Right lobe of liver (tissue), 6 donors: Measurements from ENCODE around the gene PTCH1. TPM values are rescaled to one million over a fixed set of nuclear protein-coding genes. Genes with fewer than 3 reads are reported as not detected.

Experiments
- ATAC-seq, 4 donors: fragments of 200-7000 bp; cut with Tn5 transposase; one replicate each; pipeline ENCODE4 v1.9.1; 2020; ENCODE audit warnings: mild to moderate bottlenecking in 4 of 4, moderate library complexity in 4 of 4
- DNase-seq, 3 donors: peaks; one replicate each; pipeline ENCODE4 v3.0.0-alpha.2; 2020
- H3K27ac ChIP-seq, 3 donors: fragments of 200-600 bp; one replicate each; pipeline ENCODE4 v1.8.0; 2022
- H3K27me3 ChIP-seq, 2 donors: fragments of 200-600 bp; one replicate each; pipeline ENCODE4 v1.8.0; 2022
- H3K36me3 ChIP-seq, 4 donors: fragments of 200-600 bp; sonication (generic) in 1 of 4; one replicate each; pipeline versions ENCODE4 v1.5.1 to v1.8.0; 2017 to 2022; ENCODE audit warnings: control low read depth in 1 of 4
- H3K4me1 ChIP-seq, 4 donors: fragments of 200-600 bp; sonication (generic) in 1 of 4; one replicate each; pipeline versions ENCODE4 v1.5.1 to v1.8.0; 2017 to 2022; ENCODE audit warnings: control low read depth in 1 of 4
- H3K4me3 ChIP-seq, 3 donors: fragments of 200-600 bp; one replicate each; pipeline ENCODE4 v1.8.0; 2022
- H3K9me3 ChIP-seq, 4 donors: fragments of 200-600 bp; sonication (generic) in 1 of 4; one replicate each; pipeline versions ENCODE4 v1.5.1 to v1.8.0; 2017 to 2022; ENCODE audit warnings: control low read depth in 1 of 4
- CTCF ChIP-seq, 4 donors: fragments of 200-600 bp in 3 of 4; fragments of 450-650 bp in 1 of 4; IDR thresholded peaks; one replicate each; pipeline versions ENCODE4 v1.5.1 to v1.8.0; 2016 to 2022; ENCODE audit warnings: antibody characterized with exemption in 4 of 4, mild to moderate bottlenecking in 2 of 4
- POLR2A ChIP-seq: fragments of 450-650 bp; IDR thresholded peaks from one replicate; pipeline ENCODE4 v1.6.1; 2017; ENCODE audit warnings: antibody characterized with exemption, mild to moderate bottlenecking
- WGBS: methylation state at CpG from one replicate; pipeline ENCODE4 v1.1.6; 2018; ENCODE audit warnings: low coverage, low lambda C conversion rate; ENCODE audit not compliant: insufficient coverage; ENCODE audit errors: missing lambda C conversion rate; 5-methylcytosine and 5-hydroxymethylcytosine counted together
- intact Hi-C, 2 donors: fragments of 100-400 bp; cut with DNase I; formaldehyde crosslinking; loops; one replicate each; pipeline versions ENCODE4 v1.11.2 to v1.14.1; 2022
- long read RNA-seq: library from polyadenylated mRNA; unstranded; transcript quantifications from one replicate; pipeline ENCODE4 v2.0.0, GENCODE V29; 2019
- total RNA-seq, 6 experiments: library from RNA; depleted of rRNA in 2 of 6; stranded (reverse); fragments of >200 nt in 2 of 6; fragmentation: NEBNext Ultra II Directional in 3 of 6; extraction: Animal tissue kit (Norgen Biotek cat#: 25700) in 3 of 6; gene quantifications; one replicate each; pipeline versions ENCODE4 v1.1.0 to v1.2.4, GENCODE V29; 2016 to 2023
- donor health status: DM: no; HTN: yes; CAD: no.
- donor health status: DM: no; HTN: no; CAD: no.
- donor health status: DM: no; HTN: no; CAD: no.
- donor health status: DM: no; HTN: yes; CAD: no.
- donor health status: DM: no; HTN: yes; CAD: no.

The PTCH1 gene
- total RNA-seq = 1 to 10 TPM; 2.0 to 8.3 (median 5.2) TPM
- long read RNA-seq = 0 reads

GRCh38 chr9:95516734-95517558 is at the start of gene PTCH1:
PTCH1 (minus strand) TSS chr9:95516971.
- no peaks in the 10 kb centered on the region for H3K36me3 ChIP-seq
- H3K27ac ChIP-seq = no peak within 1 kb of the TSS
- peak; percentile 78 to 86 (median 83) for ATAC-seq
- H3K4me1 ChIP-seq = peaks cover 0 to 9% (median 3%) of the 10 kb centered on the region in 4 donors
- no peaks in the 10 kb centered on the region for H3K9me3 ChIP-seq
- no peaks in the 10 kb centered on the region for H3K27me3 ChIP-seq
- peak in 1 of 3 donors; percentile 52 for DNase-seq
- no peak for TF ChIP-seq CTCF (IDR thresholded peaks at IDR 0.05)
- TF ChIP-seq POLR2A = no peak
- intact Hi-C loops = no loop called here
- 8% methylated on average over 47 of the region's 64 CpGs for WGBS
- peak within 1 kb of the TSS; percentile 42 to 48 (median 44) for H3K4me3 ChIP-seq

- ATAC-seq (no peak), DNase-seq (no peak)
- Histone ChIP-seq H3K27ac (no peak overlapping the region), H3K4me1 (no peaks in the 10 kb centered on the region), H3K27me3 (no peaks in the 10 kb centered on the region), H3K36me3 (no peaks in the 10 kb centered on the region), H3K4me3 (no peak overlapping the region), H3K9me3 (no peaks in the 10 kb centered on the region)
- TF ChIP-seq CTCF (IDR thresholded peaks at IDR 0.05) = no peak
- no peak for TF ChIP-seq POLR2A
- intact Hi-C loops = no loop called here
- WGBS = 88% methylated on average over 5 of the region's 5 CpGs
Measured at GRCh38 chr9:95565982-95566381, 49.2 kb upstream of the PTCH1 start.

GRCh38 chr9:95561913-95562312 is 45.1 kb upstream of the PTCH1 start:
- TF ChIP-seq POLR2A = no peak
- no peak for TF ChIP-seq CTCF (IDR thresholded peaks at IDR 0.05)
- no peak overlapping the region for H3K27ac ChIP-seq
- no peak for DNase-seq
- H3K9me3 ChIP-seq = no peaks in the 10 kb centered on the region
- 59% methylated on average over 12 of the region's 12 CpGs for WGBS
- no peaks in the 10 kb centered on the region for H3K27me3 ChIP-seq
- intact Hi-C loops = no loop called here
- H3K4me3 ChIP-seq = no peak overlapping the region
- no peaks in the 10 kb centered on the region for H3K4me1 ChIP-seq
- no peaks in the 10 kb centered on the region for H3K36me3 ChIP-seq
- ATAC-seq = no peak

GRCh38 chr9:95557142-95557541 is 40.4 kb upstream of the PTCH1 start:
- no peak overlapping the region for H3K27ac ChIP-seq
- H3K36me3 ChIP-seq = no peaks in the 10 kb centered on the region
- DNase-seq (no peak), ATAC-seq (no peak)
- no peak overlapping the region for H3K4me3 ChIP-seq
- intact Hi-C loops = no loop called here
- TF ChIP-seq CTCF (IDR thresholded peaks at IDR 0.05) (no peak), POLR2A (no peak)
- H3K27me3 ChIP-seq = peaks cover 0 to 7% of the 10 kb centered on the region in 2 donors
- 74% methylated on average over 10 of the region's 11 CpGs for WGBS
- H3K4me1 ChIP-seq = no peaks in the 10 kb centered on the region
- no peaks in the 10 kb centered on the region for H3K9me3 ChIP-seq
